ENCODE measurements around the gene PRKX.
"Not testable (repeated sequence)": the region's sequence is repeated elsewhere in the genome, so short reads cannot be mapped to it uniquely, and the experiment has no call there.

PRKX gene

DNA sequence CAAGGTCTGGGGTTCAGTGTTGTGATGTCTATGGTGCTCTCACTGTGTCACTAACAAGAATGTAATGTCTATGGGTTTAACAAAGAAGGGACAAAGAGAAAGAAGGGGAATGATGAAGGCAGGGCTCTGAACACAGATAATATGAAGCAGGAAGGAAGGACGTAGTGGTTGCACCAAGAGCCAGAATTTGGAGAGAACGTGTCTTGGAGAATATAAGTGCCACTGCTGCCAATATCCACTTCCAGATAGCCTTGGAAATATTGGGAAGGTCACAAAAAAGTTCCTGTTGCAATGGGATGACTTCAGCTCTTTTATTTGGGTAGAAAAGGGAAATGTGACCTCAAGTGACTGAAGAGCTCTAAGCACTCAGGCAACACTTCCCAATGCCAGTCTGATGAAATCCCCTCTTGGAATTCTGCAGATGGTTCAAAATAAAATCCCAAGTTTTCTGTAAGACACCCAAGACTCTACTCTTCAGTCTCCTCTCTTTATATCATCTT, 131.8 kb downstream of the PRKX start:
- DNase-seq (ENCODE audit: low read depth in 2 of 3, low spot score in 1 of 3): no peak

DNA sequence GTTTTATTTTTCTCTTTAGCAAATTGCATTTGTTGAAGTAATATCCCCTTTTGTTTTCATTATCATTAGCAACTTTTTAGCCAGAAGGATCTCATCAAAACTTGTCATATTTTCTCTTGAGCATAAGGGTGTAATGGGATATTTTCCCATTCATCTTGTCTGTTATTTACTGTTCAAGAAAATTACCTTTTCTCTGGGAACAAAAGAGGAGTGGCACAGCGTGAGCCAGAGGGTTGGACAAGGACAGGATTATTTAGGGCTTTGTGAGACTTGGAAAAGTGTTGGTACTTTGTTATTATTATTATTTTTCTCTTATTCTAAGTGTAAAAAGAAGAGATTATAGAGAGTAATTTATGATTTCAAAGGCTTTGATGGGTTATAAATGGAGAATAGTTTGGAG, 135.9 kb downstream of the PRKX start:
- DNase-seq (ENCODE audit: low read depth in 2 of 3, low spot score in 1 of 3): no peak

DNA sequence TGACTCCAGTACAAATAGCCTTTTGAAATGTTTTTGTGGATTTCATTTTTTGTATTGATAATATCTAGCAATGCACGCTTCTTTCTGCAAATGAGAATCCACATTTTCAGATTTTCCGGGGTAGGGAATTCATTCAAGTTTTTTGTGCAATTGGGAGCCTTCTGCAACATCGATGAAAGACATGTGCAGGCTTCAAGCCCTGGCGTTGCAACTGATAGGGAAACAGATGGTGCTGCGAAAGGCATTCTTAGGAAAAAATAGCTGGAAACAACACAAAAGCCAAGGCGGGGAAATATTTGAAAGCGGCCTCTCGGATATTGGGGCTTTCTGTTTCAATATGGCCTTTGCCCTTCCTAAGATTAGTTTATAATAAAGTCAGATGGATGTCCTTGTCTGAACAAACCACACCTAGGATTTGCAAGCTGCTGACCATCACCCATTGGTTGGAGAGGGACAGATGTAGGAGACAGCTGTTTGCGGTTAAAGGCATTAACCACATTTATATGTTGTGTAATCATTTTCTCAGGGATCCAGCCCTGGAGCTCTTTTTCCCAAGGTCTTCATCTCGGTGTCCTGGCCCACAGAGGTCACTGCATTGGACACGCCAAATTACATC, 136.5 kb downstream of the PRKX start:
- DNase-seq (ENCODE audit: low read depth in 2 of 3, low spot score in 1 of 3): no peak

DNA sequence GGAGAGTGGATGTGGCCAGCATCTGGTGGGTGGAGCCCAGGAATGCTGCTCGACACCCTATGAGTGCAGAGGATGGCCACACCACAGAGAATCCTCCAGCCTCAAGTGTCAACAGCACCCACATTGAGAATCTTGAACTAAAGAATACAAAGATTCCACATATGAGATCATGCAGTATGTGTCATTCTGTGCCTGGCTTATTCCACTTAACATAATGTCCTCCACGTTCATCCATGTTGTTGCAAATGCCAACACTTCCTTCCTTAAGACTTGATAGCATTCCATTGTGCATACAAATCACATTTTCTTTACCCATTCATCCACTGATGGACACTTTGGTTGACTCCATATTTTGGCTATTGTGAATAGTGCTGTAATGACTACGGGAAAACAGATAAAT, 145.8 kb downstream of the PRKX start:
- no peak for DNase-seq (ENCODE audit: low read depth in 2 of 3, low spot score in 1 of 3)

DNA sequence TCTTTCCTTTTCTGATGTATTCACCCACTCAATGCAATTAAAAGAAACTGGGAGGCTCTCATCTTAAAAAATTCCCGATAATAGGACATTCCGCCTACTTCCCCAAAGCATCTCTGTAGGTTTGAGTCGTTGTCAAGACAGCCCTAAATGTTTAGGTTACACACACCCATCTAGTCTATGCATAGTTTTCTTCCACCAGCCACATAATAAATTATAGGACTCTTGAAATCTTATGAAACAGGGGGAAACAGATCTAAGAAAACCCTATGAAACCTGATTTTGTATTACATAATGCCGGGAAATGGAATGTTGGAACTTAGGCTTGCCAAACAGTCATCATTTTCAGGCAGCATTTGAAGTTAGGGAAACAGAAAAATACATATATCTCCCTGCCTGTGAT, 150.0 kb downstream of the PRKX start:
- no peak for DNase-seq (ENCODE audit: low read depth in 2 of 3, low spot score in 1 of 3)

DNA sequence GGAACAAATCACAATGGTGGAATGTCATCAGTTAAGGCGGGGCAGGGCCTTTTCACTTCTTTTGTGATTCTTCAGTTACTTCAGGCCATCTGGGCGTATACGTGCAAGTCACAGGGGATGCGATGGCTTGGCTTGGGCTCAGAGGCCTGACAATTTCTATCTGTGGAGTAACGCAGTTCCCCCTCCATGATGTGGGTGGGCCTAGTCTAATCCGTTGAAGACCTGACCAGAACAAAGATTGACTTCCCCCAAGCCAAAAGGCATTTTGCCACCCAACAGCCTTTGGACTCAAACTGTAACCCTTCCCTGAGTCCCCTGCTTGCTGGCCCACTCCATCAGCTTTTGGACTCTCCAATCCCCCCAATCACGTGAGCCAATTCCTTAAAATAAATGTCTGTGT, 153.4 kb downstream of the PRKX start:
- not testable (repeated sequence) for DNase-seq (ENCODE audit: low read depth in 2 of 3, low spot score in 1 of 3)

Measured in stimulated activated CD4-positive, alpha-beta T cell treated with anti-CD3 and anti-CD28 coated beads, Interleukin-12 subunit alpha, Interleukin-12 subunit beta, amount 100 ng/mL, for 48 hours (primary cell).